Epithelial cell of proximal tubule (primary cell): ENCODE results near the gene TFDP1. TPM values are rescaled to one million over a fixed set of nuclear protein-coding genes. Genes with fewer than 3 reads are reported as not detected.
"Not testable (repeated sequence)": the region's sequence is repeated elsewhere in the genome, so short reads cannot be mapped to it uniquely, and the experiment has no call there.

Experiments used
- DNase-seq: peaks from one replicate; pipeline ENCODE4 v3.0.0-alpha.2; 2011; ENCODE audit warnings: low read depth
- H3K4me3 ChIP-seq: 2 replicates; pipeline ENCODE4 v1.5.1; 2011; ENCODE audit warnings: low read depth, mild to moderate bottlenecking, low read length
- total RNA-seq: library from RNA; depleted of rRNA; stranded (reverse); fragments of >200 nt; gene quantifications from 2 replicates; pipeline ENCODE4 v1.2.3, GENCODE V29; 2015
- TF ChIP-seq, protein P1 (sequence below): conservative IDR thresholded peaks from 2 replicates; pipeline ENCODE4 v1.5.1; 2012; ENCODE audit warnings: low read depth, mild to moderate bottlenecking, low read length

TFDP1 gene
- total RNA-seq, 1 donor from 2014 or later, result 105 TPM

- H3K4me3 ChIP-seq, result no peak overlapping the region
- DNase-seq, result no peak
- TF ChIP-seq, protein P1, sequence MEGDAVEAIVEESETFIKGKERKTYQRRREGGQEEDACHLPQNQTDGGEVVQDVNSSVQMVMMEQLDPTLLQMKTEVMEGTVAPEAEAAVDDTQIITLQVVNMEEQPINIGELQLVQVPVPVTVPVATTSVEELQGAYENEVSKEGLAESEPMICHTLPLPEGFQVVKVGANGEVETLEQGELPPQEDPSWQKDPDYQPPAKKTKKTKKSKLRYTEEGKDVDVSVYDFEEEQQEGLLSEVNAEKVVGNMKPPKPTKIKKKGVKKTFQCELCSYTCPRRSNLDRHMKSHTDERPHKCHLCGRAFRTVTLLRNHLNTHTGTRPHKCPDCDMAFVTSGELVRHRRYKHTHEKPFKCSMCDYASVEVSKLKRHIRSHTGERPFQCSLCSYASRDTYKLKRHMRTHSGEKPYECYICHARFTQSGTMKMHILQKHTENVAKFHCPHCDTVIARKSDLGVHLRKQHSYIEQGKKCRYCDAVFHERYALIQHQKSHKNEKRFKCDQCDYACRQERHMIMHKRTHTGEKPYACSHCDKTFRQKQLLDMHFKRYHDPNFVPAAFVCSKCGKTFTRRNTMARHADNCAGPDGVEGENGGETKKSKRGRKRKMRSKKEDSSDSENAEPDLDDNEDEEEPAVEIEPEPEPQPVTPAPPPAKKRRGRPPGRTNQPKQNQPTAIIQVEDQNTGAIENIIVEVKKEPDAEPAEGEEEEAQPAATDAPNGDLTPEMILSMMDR, result no peak
Observed at GRCh38 chr13:113591750-113592149, 7.2 kb downstream of the TFDP1 start.

DNA sequence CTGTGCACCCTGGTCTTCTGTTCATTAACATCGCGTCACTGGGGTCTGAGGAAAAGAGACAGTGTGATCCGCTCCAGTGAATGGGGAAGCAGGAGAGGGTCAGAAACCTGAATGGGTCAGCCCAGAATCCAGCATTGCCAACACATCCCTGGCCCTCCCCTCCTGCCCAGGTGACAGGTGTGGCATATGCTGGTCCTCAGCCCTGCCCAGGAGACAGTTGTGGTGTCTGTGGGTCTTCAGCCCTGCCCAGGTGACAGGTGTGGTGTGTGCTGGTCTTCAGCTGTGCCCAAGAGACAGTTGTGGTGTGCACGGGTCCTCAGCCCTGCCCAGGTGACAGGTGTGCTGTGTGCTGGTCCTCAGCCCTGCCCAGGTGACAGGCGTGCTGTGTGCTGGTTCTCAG lies 8.0 kb downstream of the TFDP1 start:
- no peak for DNase-seq
- no peak overlapping the region for H3K4me3 ChIP-seq
- TF ChIP-seq, protein P1, result no peak

DNA sequence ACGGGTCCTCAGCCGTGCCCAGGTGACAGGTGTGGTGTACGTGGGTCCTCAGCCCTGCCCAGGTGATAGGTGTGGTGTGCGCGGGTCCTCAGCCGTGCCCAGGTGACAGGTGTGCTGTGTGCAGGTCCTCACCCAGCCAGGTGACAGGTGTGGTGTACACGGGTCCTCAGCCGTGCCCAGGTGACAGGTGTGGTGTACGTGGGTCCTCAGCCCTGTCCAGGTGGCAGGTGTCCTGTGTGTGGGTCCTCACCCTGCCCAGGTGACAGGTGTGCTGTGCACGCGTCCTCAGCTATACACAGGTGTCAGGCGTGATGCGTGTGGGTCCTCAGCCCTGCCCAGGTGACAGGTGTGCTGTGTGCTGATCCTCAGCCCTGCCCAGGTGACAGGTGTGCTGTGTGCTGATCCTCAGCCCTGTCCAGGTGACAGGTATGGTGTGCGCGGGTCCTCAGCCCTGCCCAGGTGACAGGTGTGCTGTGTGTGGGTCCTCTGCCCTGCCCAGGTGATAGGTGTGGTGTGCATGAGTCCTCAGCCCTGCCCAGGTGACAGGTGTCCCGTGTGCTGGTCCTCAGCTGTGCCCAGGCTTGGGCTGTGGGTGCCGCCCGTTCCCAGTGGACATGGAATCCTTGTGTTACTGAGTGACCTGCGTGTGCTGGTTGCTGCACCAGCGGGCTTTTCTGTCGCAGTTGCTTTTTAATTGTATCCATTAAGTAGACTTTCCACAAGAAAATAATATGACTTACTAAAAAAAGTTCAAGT lies 9.7 kb downstream of the TFDP1 start:
- H3K4me3 ChIP-seq, DNase-seq: not testable (repeated sequence)

DNA sequence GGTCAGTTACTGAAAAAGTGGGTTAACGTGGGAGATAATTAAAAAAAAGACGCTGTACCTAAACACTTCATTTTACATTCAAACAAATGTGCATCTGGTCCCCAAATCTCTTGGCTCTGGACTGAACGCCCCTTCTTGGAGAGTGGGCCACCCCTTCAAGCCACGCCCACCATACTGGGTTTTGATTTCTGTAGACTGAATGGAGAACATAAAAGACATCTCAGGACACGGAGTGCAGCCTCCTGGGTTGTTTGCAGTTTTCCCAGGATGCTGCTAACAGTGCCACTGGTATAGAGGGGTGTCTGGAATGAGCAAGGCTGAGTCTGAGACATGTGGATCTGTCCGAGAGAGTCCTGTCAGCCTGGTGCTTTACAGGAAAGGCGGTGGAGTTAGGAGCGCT lies 10.6 kb downstream of the TFDP1 start:
- DNase-seq, result no peak
- TF ChIP-seq, protein P1, result no peak
- H3K4me3 ChIP-seq, result no peak overlapping the region

- no peak overlapping the region for H3K4me3 ChIP-seq
Observed at GRCh38 chr13:113596321-113597200, 12.0 kb downstream of the TFDP1 start.

DNA sequence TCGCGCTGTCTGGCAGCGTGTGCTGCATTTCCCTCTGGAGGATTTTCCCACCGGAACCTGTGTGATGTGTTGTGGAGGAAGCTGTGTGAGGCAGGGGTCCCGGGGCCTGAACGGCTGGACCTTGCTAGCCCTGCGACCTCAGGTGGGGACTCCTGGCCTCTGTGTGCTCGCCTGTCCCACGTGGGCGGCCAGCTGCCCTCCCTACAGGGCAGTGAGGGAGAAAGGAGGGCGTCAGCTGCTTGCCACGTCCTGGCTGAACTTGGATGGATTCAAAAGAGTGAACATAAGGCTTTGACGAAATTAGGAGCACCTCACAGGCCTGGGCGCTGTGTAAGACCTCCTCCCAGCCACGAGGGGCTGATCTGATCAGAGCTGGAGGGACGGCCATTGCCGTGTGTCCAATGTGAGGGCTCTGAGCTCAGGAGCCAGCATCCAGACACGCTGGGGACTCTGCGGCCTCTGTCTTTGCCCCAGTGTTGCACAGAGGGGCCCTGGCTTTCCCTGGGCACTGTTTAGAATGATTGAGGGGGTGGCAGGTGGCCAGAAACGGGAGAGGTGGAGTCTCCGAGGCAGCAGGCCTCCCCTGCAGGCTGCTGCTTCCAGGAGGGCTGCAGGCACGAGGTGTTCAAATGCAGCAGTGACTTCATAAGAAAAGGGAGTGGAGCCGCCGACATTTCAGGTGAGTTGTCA lies 13.0 kb downstream of the TFDP1 start:
- no peak overlapping the region for H3K4me3 ChIP-seq
- TF ChIP-seq, protein P1, result no peak
- no peak for DNase-seq

More at GRCh38 chr13:113596321-113597200, 12.0 kb downstream of the TFDP1 start:
- DNase-seq, result no peak
- TF ChIP-seq, protein P1, result no peak

DNA sequence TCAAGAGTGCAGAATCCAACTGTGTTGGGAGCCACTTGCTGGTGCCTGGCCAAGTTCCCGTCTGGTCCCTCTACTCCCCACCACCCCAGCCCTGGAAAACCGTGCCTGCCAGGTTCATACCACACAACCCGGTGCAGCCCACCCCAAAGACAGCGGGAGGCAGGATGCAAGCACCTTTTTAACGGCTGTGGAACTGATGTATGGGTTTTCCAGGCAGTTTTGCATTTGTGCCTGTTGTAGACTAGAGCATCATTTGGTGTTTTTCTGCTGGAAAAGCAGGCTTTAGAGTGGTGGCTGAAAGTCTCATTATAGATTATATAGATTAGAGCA lies 13.5 kb downstream of the TFDP1 start:
- DNase-seq, result no peak
- no peak overlapping the region for H3K4me3 ChIP-seq
- TF ChIP-seq, protein P1, result no peak
